IPS-NIHi11 (cell line): ENCODE results near the gene SPIC.

Source experiments
- DNase-seq: peaks from one replicate; pipeline ENCODE4 v3.0.0; 2012; ENCODE audit warnings: mixed read lengths, low spot score

SPIC gene

GRCh38 chr12:101536069-101536674, 61.0 kb downstream of the SPIC start:
- no peak for DNase-seq
